ENCODE data around the gene HBE1.

HBE1 gene

DNA sequence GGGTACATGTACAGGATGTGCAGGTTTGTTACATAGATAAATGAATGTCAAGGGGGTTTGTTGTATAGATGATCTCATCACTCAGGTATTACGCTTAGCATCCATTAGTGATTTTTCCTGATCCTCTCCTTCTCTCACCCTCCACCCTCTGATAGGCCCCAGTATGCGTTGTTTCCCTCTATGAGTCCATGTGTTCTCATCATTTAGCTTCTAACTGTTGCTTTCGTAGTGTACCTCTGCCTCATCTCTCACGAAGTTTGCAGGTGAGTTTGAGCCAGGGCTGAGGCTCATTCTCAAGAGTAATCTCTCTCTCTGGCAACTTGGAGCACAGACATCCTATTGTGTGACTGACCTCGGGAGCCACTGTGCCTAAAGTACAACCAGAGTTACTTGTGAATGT is 4.7 kb upstream of the HBE1 start:
- no peaks in the 10 kb centered on the region for H3K9me3 ChIP-seq (ENCODE audit: control insufficient read depth, insufficient read depth, low read depth, low read length)
- H3K4me1 ChIP-seq (ENCODE audit: control insufficient read depth, insufficient read depth, low read length) = no peaks in the 10 kb centered on the region
- no peak overlapping the region for H3K27ac ChIP-seq (ENCODE audit: extremely low read depth, low read depth, low read length)
- TF ChIP-seq ZNF623 (tag by site-specific recombination; IDR thresholded peaks at IDR 0.05) (no peak), SCRT1 (tag by site-specific recombination; IDR thresholded peaks at IDR 0.05; ENCODE audit: borderline replicate concordance) (no peak), MYNN (tag by site-specific recombination; IDR thresholded peaks at IDR 0.05; ENCODE audit: borderline replicate concordance) (no peak), ZNF148 (tag by site-specific recombination; IDR thresholded peaks at IDR 0.05; ENCODE audit: borderline replicate concordance) (no peak), SCRT2 (tag by site-specific recombination; IDR thresholded peaks at IDR 0.05) (no peak), KLF9 (tag by site-specific recombination; IDR thresholded peaks at IDR 0.05; ENCODE audit: low read depth) (no peak)
- TF ChIP-seq, protein P1, sequence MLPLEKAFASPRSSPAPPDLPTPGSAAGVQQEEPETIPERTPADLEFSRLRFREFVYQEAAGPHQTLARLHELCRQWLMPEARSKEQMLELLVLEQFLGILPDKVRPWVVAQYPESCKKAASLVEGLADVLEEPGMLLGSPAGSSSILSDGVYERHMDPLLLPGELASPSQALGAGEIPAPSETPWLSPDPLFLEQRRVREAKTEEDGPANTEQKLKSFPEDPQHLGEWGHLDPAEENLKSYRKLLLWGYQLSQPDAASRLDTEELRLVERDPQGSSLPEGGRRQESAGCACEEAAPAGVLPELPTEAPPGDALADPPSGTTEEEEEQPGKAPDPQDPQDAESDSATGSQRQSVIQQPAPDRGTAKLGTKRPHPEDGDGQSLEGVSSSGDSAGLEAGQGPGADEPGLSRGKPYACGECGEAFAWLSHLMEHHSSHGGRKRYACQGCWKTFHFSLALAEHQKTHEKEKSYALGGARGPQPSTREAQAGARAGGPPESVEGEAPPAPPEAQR (tag by site-specific recombination; IDR thresholded peaks at IDR 0.05) = no peak
- TF ChIP-seq, protein P2, sequence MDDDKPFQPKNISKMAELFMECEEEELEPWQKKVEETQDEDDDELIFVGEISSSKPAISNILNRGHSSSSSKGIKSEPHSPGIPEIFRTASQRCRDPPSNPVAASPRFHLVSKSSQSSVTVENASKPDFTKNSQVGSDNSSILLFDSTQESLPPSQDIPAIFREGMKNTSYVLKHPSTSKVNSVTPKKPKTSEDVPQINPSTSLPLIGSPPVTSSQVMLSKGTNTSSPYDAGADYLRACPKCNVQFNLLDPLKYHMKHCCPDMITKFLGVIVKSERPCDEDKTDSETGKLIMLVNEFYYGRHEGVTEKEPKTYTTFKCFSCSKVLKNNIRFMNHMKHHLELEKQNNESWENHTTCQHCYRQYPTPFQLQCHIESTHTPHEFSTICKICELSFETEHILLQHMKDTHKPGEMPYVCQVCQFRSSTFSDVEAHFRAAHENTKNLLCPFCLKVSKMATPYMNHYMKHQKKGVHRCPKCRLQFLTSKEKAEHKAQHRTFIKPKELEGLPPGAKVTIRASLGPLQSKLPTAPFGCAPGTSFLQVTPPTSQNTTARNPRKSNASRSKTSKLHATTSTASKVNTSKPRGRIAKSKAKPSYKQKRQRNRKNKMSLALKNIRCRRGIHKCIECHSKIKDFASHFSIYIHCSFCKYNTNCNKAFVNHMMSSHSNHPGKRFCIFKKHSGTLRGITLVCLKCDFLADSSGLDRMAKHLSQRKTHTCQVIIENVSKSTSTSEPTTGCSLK (tag by site-specific recombination; IDR thresholded peaks at IDR 0.05) = no peak
- H3K4me3 ChIP-seq (ENCODE audit: low read depth, low read length) = no peak overlapping the region
- CTCF ChIA-PET = no interaction called here
- H3K36me3 ChIP-seq (ENCODE audit: control insufficient read depth in 2 of 2, insufficient read depth in 1 of 2, low read length in 2 of 2) = no peaks in the 10 kb centered on the region
- POLR2A ChIA-PET = no interaction called here

- no peak overlapping the region for H3K4me3 ChIP-seq (ENCODE audit: low read depth, low read length)
- H3K36me3 ChIP-seq (ENCODE audit: control insufficient read depth in 2 of 2, insufficient read depth in 1 of 2, low read length in 2 of 2) = no peaks in the 10 kb centered on the region
- TF ChIP-seq ZNF776 (tag by site-specific recombination; IDR thresholded peaks at IDR 0.05; ENCODE audit: borderline replicate concordance) (no peak), SETDB1 (IDR thresholded peaks at IDR 0.05; ENCODE audit: insufficient read length, low read length) (no peak), REPIN1 (tag by site-specific recombination; IDR thresholded peaks at IDR 0.05; ENCODE audit: low read depth) (no peak), SCRT2 (tag by site-specific recombination; IDR thresholded peaks at IDR 0.05) (no peak), YY1 (tag by site-specific recombination; IDR thresholded peaks at IDR 0.05) (no peak), ZNF514 (tag by site-specific recombination; IDR thresholded peaks at IDR 0.05) (no peak), ZSCAN16 (tag by site-specific recombination; IDR thresholded peaks at IDR 0.05) (no peak), ZBTB1 (tag by site-specific recombination; IDR thresholded peaks at IDR 0.05) (no peak), ZNF580 (tag by site-specific recombination; IDR thresholded peaks at IDR 0.05) (no peak), GLIS1 (tag by site-specific recombination; IDR thresholded peaks at IDR 0.05) (no peak)
- TF ChIP-seq, protein P3, sequence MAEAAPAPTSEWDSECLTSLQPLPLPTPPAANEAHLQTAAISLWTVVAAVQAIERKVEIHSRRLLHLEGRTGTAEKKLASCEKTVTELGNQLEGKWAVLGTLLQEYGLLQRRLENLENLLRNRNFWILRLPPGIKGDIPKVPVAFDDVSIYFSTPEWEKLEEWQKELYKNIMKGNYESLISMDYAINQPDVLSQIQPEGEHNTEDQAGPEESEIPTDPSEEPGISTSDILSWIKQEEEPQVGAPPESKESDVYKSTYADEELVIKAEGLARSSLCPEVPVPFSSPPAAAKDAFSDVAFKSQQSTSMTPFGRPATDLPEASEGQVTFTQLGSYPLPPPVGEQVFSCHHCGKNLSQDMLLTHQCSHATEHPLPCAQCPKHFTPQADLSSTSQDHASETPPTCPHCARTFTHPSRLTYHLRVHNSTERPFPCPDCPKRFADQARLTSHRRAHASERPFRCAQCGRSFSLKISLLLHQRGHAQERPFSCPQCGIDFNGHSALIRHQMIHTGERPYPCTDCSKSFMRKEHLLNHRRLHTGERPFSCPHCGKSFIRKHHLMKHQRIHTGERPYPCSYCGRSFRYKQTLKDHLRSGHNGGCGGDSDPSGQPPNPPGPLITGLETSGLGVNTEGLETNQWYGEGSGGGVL (tag by site-specific recombination; IDR thresholded peaks at IDR 0.05) = no peak
- POLR2A ChIA-PET = no interaction called here
- CTCF ChIA-PET = interaction anchor here (0.6 kb wide), 1 partner anchor 19 kb away, joined by 3 read pairs; no protein-coding TSS in a partner anchor
- H3K4me1 ChIP-seq (ENCODE audit: control insufficient read depth, insufficient read depth, low read length) = no peaks in the 10 kb centered on the region
- no peak overlapping the region for H3K27ac ChIP-seq (ENCODE audit: extremely low read depth, low read depth, low read length)
- no peaks in the 10 kb centered on the region for H3K9me3 ChIP-seq (ENCODE audit: control insufficient read depth, insufficient read depth, low read depth, low read length)
These were observed 2.8 kb upstream of the HBE1 start for GRCh38 chr11:5272395-5273017.

Measured in HEK293 (cell line).